KG1 (cell line): ENCODE measurements around the gene KRT77.
"Not testable (repeated sequence)": the region's sequence is repeated elsewhere in the genome, so short reads cannot be mapped to it uniquely, and the experiment has no call there.

Experiments used
- DNase-seq: peaks from one replicate; lab custom pipeline; 2025; lab: John Stamatoyannopoulos, UW

KRT77 gene

GRCh38 chr12:52675301-52675701 lies 28.0 kb downstream of the KRT77 start:
- DNase-seq = no peak

GRCh38 chr12:52674433-52674775 lies 28.9 kb downstream of the KRT77 start:
- no peak for DNase-seq

GRCh38 chr12:52673713-52674432 lies 29.5 kb downstream of the KRT77 start:
- no peak for DNase-seq

GRCh38 chr12:52673217-52673616 lies 30.1 kb downstream of the KRT77 start:
- no peak for DNase-seq

- DNase-seq = no peak
Measured at GRCh38 chr12:52672321-52672933, 30.9 kb downstream of the KRT77 start.

DNA sequence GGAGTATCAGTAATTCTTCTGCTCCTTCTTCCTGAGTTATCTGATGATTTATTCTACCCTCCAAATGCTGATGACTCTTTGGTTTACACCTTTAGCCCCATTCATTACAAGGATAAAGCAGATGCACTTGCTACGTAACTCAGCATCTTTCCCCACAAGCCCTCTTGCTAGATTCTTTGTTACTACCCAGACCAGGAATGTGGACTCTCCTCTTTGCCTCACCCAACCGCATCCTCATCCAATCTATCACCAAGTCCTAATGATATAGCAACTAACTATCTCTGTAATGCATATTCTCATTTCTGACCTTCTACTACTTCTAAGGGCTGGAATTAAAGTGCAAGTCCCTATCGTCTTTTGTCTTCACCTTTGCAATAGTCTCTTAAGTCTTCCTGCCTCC lies 32.4 kb downstream of the KRT77 start:
- DNase-seq = no peak

DNA sequence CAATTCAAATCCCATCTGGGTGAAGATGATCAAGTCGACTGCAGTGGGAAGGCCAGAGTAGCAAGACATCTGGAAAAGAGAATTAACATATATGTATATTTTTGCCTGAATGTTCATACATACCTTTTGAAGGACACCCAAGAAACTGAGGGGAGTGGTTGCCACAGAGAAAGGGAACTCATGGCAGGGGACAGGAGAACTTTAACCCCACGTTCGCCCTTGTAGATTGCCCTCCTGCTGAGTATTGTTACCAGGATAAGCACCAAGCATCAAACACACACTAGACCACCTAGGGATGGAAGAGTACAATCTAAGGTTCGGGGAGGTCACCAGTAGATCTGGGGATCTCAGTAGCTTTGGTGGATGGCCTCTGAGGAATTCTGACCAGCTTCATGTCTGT lies 32.8 kb downstream of the KRT77 start:
- no peak for DNase-seq

- not testable (repeated sequence) for DNase-seq
Measured at GRCh38 chr12:52669941-52670340, 33.4 kb downstream of the KRT77 start.

DNA sequence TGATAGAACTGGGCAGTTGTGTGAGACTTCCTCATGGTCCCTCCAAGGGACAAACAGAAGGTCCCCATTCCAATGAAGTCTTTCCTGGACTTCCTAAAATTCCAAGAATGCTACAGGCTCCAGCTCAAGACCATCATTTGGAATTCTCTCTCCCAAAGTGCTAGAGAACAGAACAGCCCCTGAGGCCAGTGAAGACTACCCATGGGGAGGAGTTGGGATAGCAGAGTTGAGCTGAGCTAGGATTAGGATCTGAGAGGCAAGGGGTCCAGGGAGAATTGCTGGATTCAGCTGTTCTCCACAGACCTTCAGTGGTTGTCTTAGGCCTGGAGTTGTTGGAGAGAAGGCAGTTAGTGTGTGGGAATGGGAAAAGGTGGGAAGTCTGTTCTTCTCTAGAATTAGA lies 33.9 kb downstream of the KRT77 start:
- DNase-seq = no peak

- no peak for DNase-seq
Measured at GRCh38 chr12:52667931-52668330, 35.4 kb downstream of the KRT77 start.

DNA sequence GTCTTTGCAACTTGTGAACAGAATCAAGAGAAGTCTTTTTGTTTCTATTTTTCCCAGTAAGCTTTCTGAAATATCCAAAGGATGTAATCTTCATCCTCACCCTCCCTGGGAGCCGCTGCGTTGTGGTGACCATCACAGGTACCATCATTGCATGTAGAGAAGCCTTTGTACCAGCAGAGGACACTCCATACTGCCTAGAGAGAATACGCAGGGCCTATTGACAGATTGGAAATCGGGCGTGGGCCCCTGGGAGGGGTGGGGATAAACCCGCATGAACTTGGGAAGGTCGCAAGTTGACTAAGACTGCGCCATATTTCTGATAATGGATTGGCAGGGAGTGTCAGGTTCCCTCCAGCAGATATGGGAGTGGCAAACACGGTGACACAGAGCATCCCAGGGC lies 35.8 kb downstream of the KRT77 start:
- DNase-seq = no peak

GRCh38 chr12:52666471-52666870 lies 36.9 kb downstream of the KRT77 start:
- no peak for DNase-seq

DNA sequence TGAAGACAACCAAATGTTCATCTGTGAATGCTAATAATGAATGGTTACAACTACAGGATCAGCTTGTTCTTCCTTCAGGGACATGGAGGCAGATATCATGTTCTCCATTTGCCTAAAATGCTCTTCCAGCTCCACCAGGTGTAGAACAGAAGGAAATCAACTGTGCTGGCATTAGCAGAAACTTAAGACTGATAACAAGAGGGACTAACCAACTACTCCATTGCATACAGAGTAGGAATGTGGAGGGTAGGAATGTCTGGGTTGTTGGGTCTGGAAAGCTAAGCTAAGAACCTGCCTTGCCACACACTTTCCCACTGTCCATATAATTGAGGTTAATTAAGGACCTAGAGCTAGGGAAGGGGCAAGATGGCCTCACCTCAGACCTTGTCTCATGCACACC lies 39.9 kb downstream of the KRT77 start:
- DNase-seq = no peak

GRCh38 chr12:52662918-52663229 lies 40.5 kb downstream of the KRT77 start:
- no peak for DNase-seq

GRCh38 chr12:52662093-52662917 lies 41.0 kb downstream of the KRT77 start:
- DNase-seq = no peak

GRCh38 chr12:52661668-52662067 lies 41.7 kb downstream of the KRT77 start:
- no peak for DNase-seq

DNA sequence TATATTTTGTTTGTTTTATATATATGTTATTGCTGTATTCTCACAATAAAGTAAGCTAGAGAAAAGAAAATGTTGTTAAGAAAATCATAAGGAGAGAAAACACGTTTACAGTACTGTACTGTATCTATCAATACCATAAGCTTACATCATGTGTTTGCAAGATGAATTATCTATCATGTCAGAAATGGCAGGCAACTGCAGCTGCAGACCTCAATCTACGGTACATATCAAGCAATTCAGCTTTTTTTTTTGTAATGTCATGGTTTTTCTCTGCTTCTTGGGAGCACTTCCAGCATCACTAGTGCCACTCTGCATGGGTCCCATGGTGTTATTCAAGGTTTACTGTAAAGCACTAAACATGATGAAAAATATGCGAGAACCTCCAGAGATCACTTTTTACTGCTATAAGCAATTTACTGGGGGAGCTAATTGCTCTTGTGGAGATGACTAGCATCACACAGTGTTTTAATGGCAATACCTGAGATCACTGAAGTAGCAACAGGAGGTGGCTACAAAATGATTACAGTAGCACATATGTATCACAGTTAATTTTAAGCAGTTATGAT lies 42.3 kb downstream of the KRT77 start:
- DNase-seq = no peak

DNA sequence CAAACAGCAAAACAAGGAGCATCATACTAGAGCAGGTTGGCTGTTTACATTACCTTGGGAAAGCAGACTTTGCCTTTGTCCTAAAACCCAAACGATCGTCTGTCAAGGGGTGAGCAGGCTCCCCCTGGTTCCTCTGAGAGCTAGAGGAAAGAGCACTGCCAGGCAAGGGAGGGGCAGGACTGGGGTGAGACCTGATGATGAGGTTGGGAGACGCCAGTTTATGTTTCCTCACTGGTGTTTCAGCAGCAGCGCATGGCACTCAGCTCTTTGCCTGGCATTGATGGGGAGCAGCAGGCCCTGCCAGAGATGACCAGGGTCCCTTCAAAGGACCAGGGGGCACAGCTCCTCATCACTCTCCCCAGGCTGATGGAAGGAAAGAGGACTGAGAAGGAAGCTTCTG lies 43.4 kb downstream of the KRT77 start:
- DNase-seq = no peak

DNA sequence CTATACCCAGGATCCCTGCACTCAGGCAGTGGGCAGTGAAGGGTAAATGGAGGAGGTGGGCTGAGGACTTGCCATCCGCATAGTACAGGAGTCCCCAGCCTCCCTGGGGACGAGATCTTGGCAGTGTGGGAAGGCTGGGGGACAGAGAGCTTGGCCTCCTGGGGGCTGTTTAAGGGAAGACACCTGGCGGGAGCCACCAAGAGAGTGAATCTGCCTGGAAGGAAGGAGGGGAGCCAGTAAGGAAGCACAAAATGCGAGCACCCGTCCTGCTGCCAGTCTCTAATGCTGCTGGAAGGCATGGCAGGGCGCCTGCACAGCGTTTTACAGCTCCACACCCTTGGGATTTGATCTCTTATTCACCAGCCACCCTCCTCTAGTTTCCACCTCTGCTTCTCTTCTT lies 43.9 kb downstream of the KRT77 start:
- no peak for DNase-seq

DNA sequence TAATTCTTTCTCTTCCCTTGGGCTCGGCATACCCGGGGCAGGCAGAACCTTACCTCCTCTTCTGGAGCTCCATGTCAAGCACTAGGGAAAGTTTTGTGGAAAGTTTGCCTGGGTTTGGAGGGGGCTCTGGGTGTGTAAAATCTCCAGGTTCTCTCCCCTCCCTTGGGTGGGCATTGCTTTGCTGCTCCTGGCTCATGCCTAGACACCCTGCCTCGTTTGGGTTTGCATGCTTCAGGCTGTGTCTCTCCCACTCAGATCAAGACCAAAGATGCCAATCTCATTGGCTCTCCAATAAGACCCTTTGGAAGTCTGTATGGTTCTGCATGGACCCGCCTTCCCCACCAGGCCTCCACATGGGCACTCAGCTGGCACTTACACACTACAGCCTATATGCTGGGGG lies 45.1 kb downstream of the KRT77 start:
- no peak for DNase-seq

GRCh38 chr12:52657250-52657902 lies 45.9 kb downstream of the KRT77 start:
- no peak for DNase-seq

DNA sequence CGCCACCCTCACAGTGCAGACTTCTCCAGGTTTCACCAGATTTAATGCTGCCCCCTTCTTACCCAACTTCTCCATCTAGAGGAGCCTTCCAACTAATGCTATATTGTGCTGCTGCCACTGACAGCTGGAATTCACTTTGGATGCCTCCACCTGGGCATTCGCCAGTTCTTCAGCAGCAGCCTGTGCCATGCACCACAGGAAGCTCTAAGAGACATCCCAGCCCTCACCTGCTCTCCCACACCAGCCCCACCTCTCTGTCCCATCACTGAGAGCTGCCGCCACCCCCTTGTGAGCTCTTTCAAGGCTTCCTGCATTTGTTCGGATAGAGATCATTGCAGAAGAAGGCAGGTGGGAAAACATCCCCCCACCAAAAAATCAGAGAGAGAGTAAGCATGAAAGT lies 46.7 kb downstream of the KRT77 start:
- DNase-seq = no peak

- no peak for DNase-seq
Measured at GRCh38 chr12:52655720-52656124, 47.6 kb downstream of the KRT77 start.
